ENCODE data around the gene TNP2. TPM values are rescaled to one million over a fixed set of nuclear protein-coding genes. Genes with fewer than 3 reads are reported as not detected.

The TNP2 gene
- total and polyA plus RNA-seq, 2 of the 4 experiments (the other 2 are of a cell fraction), result not detected

- DNase-seq (no peak), ATAC-seq (ENCODE audit: low read depth) (no peak)
- CTCF ChIA-PET, result no interaction called here
- Histone ChIP-seq H4K20me1 (ENCODE audit: insufficient read depth, low read length) (no peaks in the 10 kb centered on the region), H4K8ac (ENCODE audit: low read depth in 2 of 2, low read length in 2 of 2) (no peak overlapping the region), H4K5ac (ENCODE audit: low read depth, low read length) (no peak overlapping the region), H2AK9ac (replicated peaks; ENCODE audit: low read depth, low read length, poor library complexity) (no peak overlapping the region), H2BK15ac (ENCODE audit: low read depth, low read length) (no peak overlapping the region), H3K9ac (ENCODE audit: low read depth, low read length) (no peak overlapping the region), H2BK5ac (ENCODE audit: low read depth, low read length, poor library complexity, severe bottlenecking) (no peak overlapping the region), H3K27ac (ENCODE audit: insufficient read depth, low read length) (no peak overlapping the region), H2BK20ac (ENCODE audit: low read depth, low read length) (no peak overlapping the region), H3K9me1 (ENCODE audit: insufficient read depth, low read length) (no peaks in the 10 kb centered on the region), H3K14ac (replicated peaks; ENCODE audit: low read depth, low read length) (no peak overlapping the region), H3K23ac (ENCODE audit: low read depth, low read length) (no peak overlapping the region), H3K4me3 (ENCODE audit: insufficient read depth, low read depth, low read length) (no peak overlapping the region), H4K91ac (ENCODE audit: insufficient read depth, low read depth, low read length) (no peak overlapping the region), H3K36me3 (ENCODE audit: control insufficient read depth, insufficient read depth, low read length) (no peaks in the 10 kb centered on the region), H3K9me3 (ENCODE audit: control insufficient read depth, insufficient read depth, low read length) (no peaks in the 10 kb centered on the region), H3K4me2 (ENCODE audit: low read depth, low read length) (no peak overlapping the region), H2AK5ac (ENCODE audit: low read depth, low read length) (0 out of 2 replicates have a peak overlapping the region, but pooled peaks have one; percentile 7), H3K79me1 (ENCODE audit: low read depth in 1 of 2, low read length in 2 of 2) (no peaks in the 10 kb centered on the region), H3K18ac (ENCODE audit: low read depth, low read length) (no peak overlapping the region), H3K4ac (ENCODE audit: low read depth, low read length) (no peak overlapping the region), H3K56ac (ENCODE audit: extremely low read depth, insufficient read depth, low read length) (no peak overlapping the region), H3K4me1 (ENCODE audit: control insufficient read depth, insufficient read depth, low read length) (peaks cover 4% of the 10 kb centered on the region; the same call in 1 of the 2 replicates), H3K27me3 (ENCODE audit: control insufficient read depth, insufficient read depth, low read length) (peaks cover 14% of the 10 kb centered on the region), H2BK120ac (ENCODE audit: low read depth, low read length) (no peak overlapping the region), H2AFZ (replicated peaks; ENCODE audit: low read length, poor library complexity) (peak overlapping the region; percentile 13)
- dilution Hi-C loops (cut with HindIII; ENCODE audit: low sequenced_read_pairs, unreplicated experiment), result no loop called here
- no TSS peak for BruUV-seq (replicated peaks)
- POLR2A ChIA-PET (ENCODE audit: unreplicated experiment), result no interaction called here
- intact Hi-C loops (cut with micrococcal nuclease), result no loop called here
- TF ChIP-seq NFE2L2 (IDR thresholded peaks at IDR 0.05; ENCODE audit: low read depth, low read length) (no peak), CHD1 (IDR thresholded peaks at IDR 0.05; ENCODE audit: low read depth, low read length) (no peak), RCOR1 (IDR thresholded peaks at IDR 0.05; ENCODE audit: insufficient replicate concordance, low read length) (no peak), SMC3 (IDR thresholded peaks at IDR 0.05; ENCODE audit: low read depth, low read length) (no peak), ELK1 (IDR thresholded peaks at IDR 0.05; ENCODE audit: borderline replicate concordance, low read depth, low read length) (no peak), RFX5 (IDR thresholded peaks at IDR 0.05; ENCODE audit: low read depth, low read length) (no peak), MAZ (IDR thresholded peaks at IDR 0.05; ENCODE audit: borderline replicate concordance, low read depth, low read length) (no peak), CTCF (conservative IDR thresholded peaks at IDR 0.05; ENCODE audit: low read depth, low read length) (no peak), POLR2A (IDR thresholded peaks at IDR 0.05; ENCODE audit: low read depth, low read length) (no peak), USF2 (IDR thresholded peaks at IDR 0.05; ENCODE audit: low read depth, low read length) (no peak), CEBPB (IDR thresholded peaks at IDR 0.05; ENCODE audit: low read depth, low read length) (no peak), BHLHE40 (IDR thresholded peaks at IDR 0.05; ENCODE audit: low read depth, low read length) (no peak), MAFK (IDR thresholded peaks at IDR 0.05; ENCODE audit: low read depth, low read length) (no peak), RAD21 (IDR thresholded peaks at IDR 0.05; ENCODE audit: low read length) (no peak), FOS (IDR thresholded peaks at IDR 0.05; ENCODE audit: low read depth, low read length) (no peak), MXI1 (IDR thresholded peaks at IDR 0.05; ENCODE audit: borderline replicate concordance, low read depth, low read length) (no peak)
- in situ Hi-C loops (cut with MboI; ENCODE audit: low sequenced_read_pairs), result loop anchor here (5.0 kb wide), 1 partner anchor 44 kb away; no protein-coding TSS in a partner anchor
- WGBS, 2 experiments (ENCODE audit: extremely low coverage in 2 of 2, insufficient read length in 1 of 2), result 83% methylated on average over 2 of the region's 4 CpGs; no CpG with 5 or more reads in 1 of the 2 experiments
Measured at GRCh38 chr16:11263737-11264136, 5.4 kb downstream of the TNP2 start.
